ENCODE data around the gene COQ10A. TPM values are rescaled to one million over a fixed set of nuclear protein-coding genes. Genes with fewer than 3 reads are reported as not detected.

The COQ10A gene
- total and polyA plus RNA-seq, 2 of the 13 experiments (the other 11 are each of a cell fraction or from before 2014, with no cell fraction given): 21.0 to 37.3 TPM

GRCh38 chr12:56260380-56260779 is 6.4 kb upstream of the COQ10A start:
- Histone ChIP-seq H3K4me3 (replicated peaks in 1 of 3; ENCODE audit: insufficient read depth in 1 of 3, low read depth in 2 of 3, low read length in 3 of 3) (no peak overlapping the region), H3K27ac (ENCODE audit: extremely low read length, insufficient read depth, low read length) (no peak overlapping the region), H3K9ac (ENCODE audit: insufficient read depth, low read depth, low read length) (no peak overlapping the region), H3K79me2 (ENCODE audit: insufficient read depth, low read length) (peaks cover 10% of the 10 kb centered on the region), H3K27me3 (ENCODE audit: control insufficient read depth in 1 of 2, insufficient read depth in 2 of 2, low read length in 2 of 2) (no peaks in the 10 kb centered on the region), H2AFZ (ENCODE audit: low read length) (no peak overlapping the region), H3K9me3 (ENCODE audit: low read length) (no peaks in the 10 kb centered on the region), H4K20me1 (ENCODE audit: insufficient read depth, low read length) (no peaks in the 10 kb centered on the region), H3K4me1 (ENCODE audit: insufficient read depth, low read length) (peaks cover 34% of the 10 kb centered on the region), H3K4me2 (ENCODE audit: low read depth, low read length) (no peak overlapping the region), H3K36me3 (replicated peaks in 1 of 2; ENCODE audit: control insufficient read depth in 1 of 2, insufficient read depth in 2 of 2, low read length in 2 of 2) (peaks cover 2 to 6% of the 10 kb centered on the region in 2 experiments; a peak in 4 of 5 replicates)
- ATAC-seq (no peak), DNase-seq (ENCODE audit: low spot score) (no peak), FAIRE-seq (no peak)
- TF ChIP-seq DNMT1 (CRISPR knock-in tag; IDR thresholded peaks at IDR 0.05): no peak
- no peak for TF ChIP-seq ZBTB14 (CRISPR knock-in tag; IDR thresholded peaks at IDR 0.05)
- TF ChIP-seq FLYWCH1 (CRISPR knock-in tag; IDR thresholded peaks at IDR 0.05): no peak
- no peak for TF ChIP-seq SRY (CRISPR knock-in tag; IDR thresholded peaks at IDR 0.05)
- no peak for TF ChIP-seq GATAD2A (CRISPR knock-in tag; IDR thresholded peaks at IDR 0.05)
- TF ChIP-seq ZNF883 (CRISPR knock-in tag; IDR thresholded peaks at IDR 0.05; ENCODE audit: not compliant biosample characterization): no peak
- TF ChIP-seq USF2 (IDR thresholded peaks at IDR 0.05; ENCODE audit: low read depth, low read length): no peak
- no peak for TF ChIP-seq USF2 (CRISPR knock-in tag; IDR thresholded peaks at IDR 0.05; ENCODE audit: borderline replicate concordance)
- no peak for TF ChIP-seq SMC3 (IDR thresholded peaks at IDR 0.05; ENCODE audit: low read length)
- TF ChIP-seq SAP130 (CRISPR knock-in tag; IDR thresholded peaks at IDR 0.05; ENCODE audit: low read depth): no peak
- TF ChIP-seq ZNF275 (CRISPR knock-in tag; IDR thresholded peaks at IDR 0.05; ENCODE audit: borderline replicate concordance): no peak
- no peak for TF ChIP-seq PRMT3 (CRISPR knock-in tag; IDR thresholded peaks at IDR 0.05; ENCODE audit: borderline replicate concordance, low read depth)
- TF ChIP-seq PTBP1 (IDR thresholded peaks at IDR 0.05; ENCODE audit: low read depth, low read length, poor library complexity, severe bottlenecking): no peak
- no TSS peak for BruUV-seq (replicated peaks)
- ChIA-PET POLR2A (interaction anchor here (1.0 kb wide), 1 partner anchor 9 kb away, joined by 5 read pairs; no protein-coding TSS in a partner anchor), CTCF (ENCODE audit: low intra/inter-chr PET ratio, low total read pairs) (no interaction called here)
- intact Hi-C loops (cut with micrococcal nuclease; ENCODE audit: unreplicated experiment): no loop called here
- 71% methylated on average over 8 of the region's 8 CpGs for WGBS (ENCODE audit: low lambda C conversion rate)
- in situ Hi-C loops (cut with HindIII; ENCODE audit: extremely low pct_ligation_motif_present, low pct_unique_long_range_greater_than_20kb): no loop called here

Data from HepG2 (cell line).